Measurements from ENCODE around the gene TPCN2. TPM values are rescaled to one million over a fixed set of nuclear protein-coding genes. Genes with fewer than 3 reads are reported as not detected.
A peak's percentile ranks its signal among the peaks of the same experiment; 100 is the strongest.

Gene TPCN2
- total and polyA plus RNA-seq, 2 experiments from 2014 or later, result 39.4 to 42.2 TPM

- H3K36me3 ChIP-seq, result peaks cover 22% of the 10 kb centered on the region
- no peaks in the 10 kb centered on the region for H3K9me3 ChIP-seq (ENCODE audit: low read depth)
- H3K4me3 ChIP-seq, result no peak overlapping the region
- peaks cover 8% of the 10 kb centered on the region for H3K4me1 ChIP-seq (ENCODE audit: low read depth)
- H3K27me3 ChIP-seq, result no peaks in the 10 kb centered on the region
- no peak for DNase-seq (ENCODE audit: low read depth in 1 of 2, low spot score in 1 of 2)
- H3K27ac ChIP-seq, result peak overlapping the region; percentile 62
- no peak for TF ChIP-seq CTCF (IDR thresholded peaks at IDR 0.05; ENCODE audit: low read depth, low read length)
Measured at GRCh38 chr11:69087811-69088210, 39.1 kb downstream of the TPCN2 start.

- no peaks in the 10 kb centered on the region for H3K27me3 ChIP-seq
- DNase-seq (ENCODE audit: low read depth in 1 of 2, low spot score in 1 of 2), result peak; percentile 84
- peaks cover 27% of the 10 kb centered on the region for H3K36me3 ChIP-seq
- H3K4me3 ChIP-seq, result no peak overlapping the region
- H3K27ac ChIP-seq, result peak overlapping the region; percentile 62
- H3K4me1 ChIP-seq (ENCODE audit: low read depth), result peaks cover 8% of the 10 kb centered on the region
- no peaks in the 10 kb centered on the region for H3K9me3 ChIP-seq (ENCODE audit: low read depth)
- TF ChIP-seq CTCF (IDR thresholded peaks at IDR 0.05; ENCODE audit: low read depth, low read length), result peak; percentile 79
Measured at GRCh38 chr11:69088676-69089146, 40.0 kb downstream of the TPCN2 start.

DNA sequence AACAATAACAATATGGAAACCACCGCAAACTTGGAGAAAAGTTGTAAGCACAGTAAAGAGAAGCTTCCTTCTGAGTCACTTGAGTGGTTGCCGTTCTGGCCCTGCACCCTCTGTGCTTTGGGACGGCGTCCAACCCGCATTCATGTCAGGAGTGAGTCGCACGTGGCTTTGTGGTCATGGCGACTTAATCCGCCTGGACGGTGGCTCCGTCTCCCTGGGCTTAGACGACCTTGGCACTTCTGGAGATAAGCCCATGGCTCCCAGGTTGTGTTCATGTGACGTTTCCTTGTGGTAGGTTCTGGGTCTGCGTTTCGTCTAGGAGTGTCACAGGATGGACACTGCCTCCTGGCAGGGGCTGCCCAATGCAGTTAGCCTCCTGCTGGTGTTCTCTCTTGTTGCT lies 40.5 kb downstream of the TPCN2 start:
- peak in 1 of 2 donors; percentile 65 for DNase-seq (ENCODE audit: low read depth in 1 of 2, low spot score in 1 of 2)
- H3K4me3 ChIP-seq, result no peak overlapping the region
- H3K36me3 ChIP-seq, result peaks cover 27% of the 10 kb centered on the region
- no peaks in the 10 kb centered on the region for H3K9me3 ChIP-seq (ENCODE audit: low read depth)
- H3K27ac ChIP-seq, result no peak overlapping the region
- H3K27me3 ChIP-seq, result no peaks in the 10 kb centered on the region
- TF ChIP-seq CTCF (IDR thresholded peaks at IDR 0.05; ENCODE audit: low read depth, low read length), result no peak
- peaks cover 8% of the 10 kb centered on the region for H3K4me1 ChIP-seq (ENCODE audit: low read depth)

GRCh38 chr11:69091638-69092165 lies 43.0 kb downstream of the TPCN2 start:
- H3K27ac ChIP-seq, result no peak overlapping the region
- H3K27me3 ChIP-seq, result no peaks in the 10 kb centered on the region
- no peak overlapping the region for H3K4me3 ChIP-seq
- no peak for TF ChIP-seq CTCF (IDR thresholded peaks at IDR 0.05; ENCODE audit: low read depth, low read length)
- H3K36me3 ChIP-seq, result peaks cover 24% of the 10 kb centered on the region
- DNase-seq (ENCODE audit: low read depth in 1 of 2, low spot score in 1 of 2), result no peak
- H3K4me1 ChIP-seq (ENCODE audit: low read depth), result peaks cover 8% of the 10 kb centered on the region
- no peaks in the 10 kb centered on the region for H3K9me3 ChIP-seq (ENCODE audit: low read depth)

DNA sequence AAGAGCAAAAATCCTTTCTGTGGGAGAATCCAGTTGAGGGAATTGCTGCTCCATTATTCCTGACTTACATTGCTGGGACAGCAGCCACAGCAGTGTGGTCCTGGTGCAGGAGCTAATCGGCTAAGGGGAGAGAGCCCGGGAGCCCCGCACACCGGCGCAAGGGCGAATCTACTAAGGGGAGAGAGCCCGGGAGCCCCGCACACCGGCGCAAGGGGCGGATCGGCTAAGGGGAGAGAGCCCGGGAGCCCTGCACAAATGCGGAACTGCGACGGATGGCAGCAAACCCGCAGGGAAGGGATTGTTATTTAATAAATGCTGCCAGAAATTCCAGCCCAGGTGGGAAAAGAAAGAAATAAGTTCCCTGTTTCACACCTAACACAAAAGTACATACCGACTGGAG lies 43.5 kb downstream of the TPCN2 start:
- Histone ChIP-seq H3K4me3 (no peak overlapping the region), H3K36me3 (peaks cover 24% of the 10 kb centered on the region), H3K27ac (no peak overlapping the region), H3K4me1 (ENCODE audit: low read depth) (peaks cover 8% of the 10 kb centered on the region), H3K9me3 (ENCODE audit: low read depth) (no peaks in the 10 kb centered on the region), H3K27me3 (no peaks in the 10 kb centered on the region)
- no peak for DNase-seq (ENCODE audit: low read depth in 1 of 2, low spot score in 1 of 2)
- TF ChIP-seq CTCF (IDR thresholded peaks at IDR 0.05; ENCODE audit: low read depth, low read length), result no peak

Measured in cardiac muscle cell (in vitro differentiated cells and primary cell).